Gastroesophageal sphincter (tissue), 4 donors: ENCODE data around the gene SPATA3. TPM values are rescaled to one million over a fixed set of nuclear protein-coding genes. Genes with fewer than 3 reads are reported as not detected.
A peak's percentile ranks its signal among the peaks of the same experiment; 100 is the strongest.

Experiments
- ATAC-seq: fragments of 150-250 bp; one replicate; pipeline ENCODE4 v1.9.1; 2016; ENCODE audit warnings: mild to moderate bottlenecking, moderate library complexity
- H3K27ac ChIP-seq, 4 donors: fragments of 200-600 bp; sonication (generic) in 3 of 4; 1 replicate in 3 of 4; 2 replicates in 1 of 4; pipeline ENCODE4 v1.5.1; 2016 to 2019
- H3K27me3 ChIP-seq: fragments of 200-600 bp; sonication (generic); one replicate; pipeline ENCODE4 v1.5.1; 2019
- H3K36me3 ChIP-seq, 2 donors: fragments of 200-600 bp; sonication (generic); one replicate each; pipeline ENCODE4 v1.5.1; 2019; ENCODE audit warnings: control low read depth in 1 of 2
- H3K4me1 ChIP-seq, 3 donors: fragments of 200-600 bp; sonication (generic); 1 replicate in 2 of 3; 2 replicates in 1 of 3; pipeline ENCODE4 v1.5.1; 2016 to 2019; ENCODE audit warnings: control low read depth in 2 of 3
- H3K4me3 ChIP-seq, 2 donors: fragments of 200-600 bp; sonication (generic); one replicate each; pipeline ENCODE4 v1.5.1; 2019; ENCODE audit warnings: mild to moderate bottlenecking in 1 of 2, moderate library complexity in 1 of 2
- H3K9me3 ChIP-seq, 3 donors: fragments of 200-600 bp; sonication (generic); one replicate each; pipeline ENCODE4 v1.5.1; 2017 to 2019; ENCODE audit warnings: control low read depth in 2 of 3
- EP300 ChIP-seq: sonication (generic); formaldehyde crosslinking; IDR thresholded peaks from one replicate; pipeline ENCODE4 v1.6.1; 2017; ENCODE audit warnings: antibody characterized with exemption, mild to moderate bottlenecking
- POLR2A ChIP-seq, 2 donors: fragments of 450-650 bp; IDR thresholded peaks; one replicate each; pipeline ENCODE4 v1.6.1; 2017; ENCODE audit warnings: antibody characterized with exemption in 2 of 2, mild to moderate bottlenecking in 2 of 2, moderate library complexity in 1 of 2
- POLR2AphosphoS5 ChIP-seq: sonication (generic); formaldehyde crosslinking; IDR thresholded peaks from one replicate; pipeline ENCODE4 v1.6.1; 2017; ENCODE audit warnings: antibody characterized with exemption
- WGBS, 2 donors: methylation state at CpG; one replicate each; pipeline ENCODE4 v1.1.5; 2018; ENCODE audit warnings: low coverage in 1 of 2; 5-methylcytosine and 5-hydroxymethylcytosine counted together
- total RNA-seq, 4 donors: library from RNA; depleted of rRNA; stranded (reverse); fragments of >200 nt; gene quantifications; one replicate each; pipeline ENCODE4 v1.1.0, GENCODE V29; 2016
- TF ChIP-seq, protein P1 (sequence below), 4 experiments: fragments of 200-600 bp in 2 of 4; fragments of 450-650 bp in 2 of 4; sonication (generic) in 1 of 4; IDR thresholded peaks; one replicate each; pipeline ENCODE4 v1.5.1; 2017 to 2019; ENCODE audit warnings: antibody characterized with exemption in 4 of 4, mild to moderate bottlenecking in 2 of 4, moderate library complexity in 2 of 4

Gene SPATA3
- total RNA-seq, 4 donors from 2014 or later = not detected

DNA sequence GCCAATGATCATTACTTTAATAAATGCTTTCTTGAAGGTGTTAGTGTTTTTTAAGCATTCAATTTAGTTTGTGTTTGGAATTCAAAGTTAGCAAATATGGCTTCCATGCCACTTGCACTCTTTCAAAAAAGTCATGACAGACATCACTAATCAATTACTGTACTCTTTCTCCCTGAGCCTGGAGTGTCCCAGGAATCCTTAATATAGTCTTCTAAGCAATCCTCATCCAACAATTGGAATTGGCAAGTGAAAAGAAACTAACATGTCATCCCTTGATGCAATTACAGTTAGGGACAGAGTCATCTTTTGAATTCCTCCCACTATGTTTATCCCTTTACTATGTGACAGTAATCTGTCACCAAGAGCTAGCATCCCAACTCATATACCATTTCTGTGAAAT, 41.2 kb upstream of the SPATA3 start:
- TF ChIP-seq POLR2A (IDR thresholded peaks at IDR 0.05) = no peak
- TF ChIP-seq EP300 = no peak
- TF ChIP-seq POLR2AphosphoS5 = no peak
- TF ChIP-seq, protein P1, sequence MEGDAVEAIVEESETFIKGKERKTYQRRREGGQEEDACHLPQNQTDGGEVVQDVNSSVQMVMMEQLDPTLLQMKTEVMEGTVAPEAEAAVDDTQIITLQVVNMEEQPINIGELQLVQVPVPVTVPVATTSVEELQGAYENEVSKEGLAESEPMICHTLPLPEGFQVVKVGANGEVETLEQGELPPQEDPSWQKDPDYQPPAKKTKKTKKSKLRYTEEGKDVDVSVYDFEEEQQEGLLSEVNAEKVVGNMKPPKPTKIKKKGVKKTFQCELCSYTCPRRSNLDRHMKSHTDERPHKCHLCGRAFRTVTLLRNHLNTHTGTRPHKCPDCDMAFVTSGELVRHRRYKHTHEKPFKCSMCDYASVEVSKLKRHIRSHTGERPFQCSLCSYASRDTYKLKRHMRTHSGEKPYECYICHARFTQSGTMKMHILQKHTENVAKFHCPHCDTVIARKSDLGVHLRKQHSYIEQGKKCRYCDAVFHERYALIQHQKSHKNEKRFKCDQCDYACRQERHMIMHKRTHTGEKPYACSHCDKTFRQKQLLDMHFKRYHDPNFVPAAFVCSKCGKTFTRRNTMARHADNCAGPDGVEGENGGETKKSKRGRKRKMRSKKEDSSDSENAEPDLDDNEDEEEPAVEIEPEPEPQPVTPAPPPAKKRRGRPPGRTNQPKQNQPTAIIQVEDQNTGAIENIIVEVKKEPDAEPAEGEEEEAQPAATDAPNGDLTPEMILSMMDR (IDR thresholded peaks at IDR 0.05) = no peak
- Histone ChIP-seq H3K4me1 (peaks cover 0 to 11% (median 3%) of the 10 kb centered on the region in 3 donors), H3K9me3 (no peaks in the 10 kb centered on the region), H3K27me3 (peaks cover 28% of the 10 kb centered on the region), H3K36me3 (no peaks in the 10 kb centered on the region), H3K27ac (no peak overlapping the region), H3K4me3 (no peak overlapping the region)
- no peak for ATAC-seq

DNA sequence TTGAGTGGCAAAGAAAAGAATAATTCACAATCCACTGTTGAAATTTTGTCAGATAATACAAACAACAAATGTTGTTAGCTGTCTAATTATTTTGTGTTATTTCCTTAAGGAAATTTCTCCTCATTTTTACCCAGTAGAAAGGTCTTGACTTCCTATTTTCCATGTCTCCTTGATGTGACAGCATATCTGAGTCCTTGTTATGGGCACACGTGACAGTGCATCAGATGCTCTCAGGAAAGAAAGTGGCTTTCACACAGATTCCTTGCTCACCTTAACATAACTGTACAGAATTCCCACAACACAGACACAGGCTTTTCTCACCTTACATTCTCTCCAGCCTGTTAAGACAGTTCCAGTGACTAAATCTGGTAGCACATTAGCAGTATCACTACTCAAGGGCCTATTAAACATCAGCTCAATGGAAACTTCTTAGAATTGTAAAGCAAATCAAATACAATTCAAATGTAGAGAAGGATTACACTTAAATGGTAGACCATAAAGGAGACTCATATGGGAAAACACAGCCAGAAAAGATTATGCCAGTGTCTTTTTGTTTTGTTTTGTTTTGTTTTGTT, 40.7 kb upstream of the SPATA3 start:
- no peak overlapping the region for H3K27ac ChIP-seq
- H3K27me3 ChIP-seq = peaks cover 32% of the 10 kb centered on the region
- H3K36me3 ChIP-seq = no peaks in the 10 kb centered on the region
- H3K4me3 ChIP-seq = no peak overlapping the region
- H3K4me1 ChIP-seq = peaks cover 0 to 11% (median 3%) of the 10 kb centered on the region in 3 donors
- ATAC-seq = no peak
- H3K9me3 ChIP-seq = no peaks in the 10 kb centered on the region
- 91 to 100% methylated on average over 1 of the region's 1 CpG for WGBS, 2 donors
- TF ChIP-seq EP300 (no peak), POLR2AphosphoS5 (no peak), POLR2A (IDR thresholded peaks at IDR 0.05) (no peak)
- TF ChIP-seq, protein P1 (IDR thresholded peaks at IDR 0.05) = no peak

DNA sequence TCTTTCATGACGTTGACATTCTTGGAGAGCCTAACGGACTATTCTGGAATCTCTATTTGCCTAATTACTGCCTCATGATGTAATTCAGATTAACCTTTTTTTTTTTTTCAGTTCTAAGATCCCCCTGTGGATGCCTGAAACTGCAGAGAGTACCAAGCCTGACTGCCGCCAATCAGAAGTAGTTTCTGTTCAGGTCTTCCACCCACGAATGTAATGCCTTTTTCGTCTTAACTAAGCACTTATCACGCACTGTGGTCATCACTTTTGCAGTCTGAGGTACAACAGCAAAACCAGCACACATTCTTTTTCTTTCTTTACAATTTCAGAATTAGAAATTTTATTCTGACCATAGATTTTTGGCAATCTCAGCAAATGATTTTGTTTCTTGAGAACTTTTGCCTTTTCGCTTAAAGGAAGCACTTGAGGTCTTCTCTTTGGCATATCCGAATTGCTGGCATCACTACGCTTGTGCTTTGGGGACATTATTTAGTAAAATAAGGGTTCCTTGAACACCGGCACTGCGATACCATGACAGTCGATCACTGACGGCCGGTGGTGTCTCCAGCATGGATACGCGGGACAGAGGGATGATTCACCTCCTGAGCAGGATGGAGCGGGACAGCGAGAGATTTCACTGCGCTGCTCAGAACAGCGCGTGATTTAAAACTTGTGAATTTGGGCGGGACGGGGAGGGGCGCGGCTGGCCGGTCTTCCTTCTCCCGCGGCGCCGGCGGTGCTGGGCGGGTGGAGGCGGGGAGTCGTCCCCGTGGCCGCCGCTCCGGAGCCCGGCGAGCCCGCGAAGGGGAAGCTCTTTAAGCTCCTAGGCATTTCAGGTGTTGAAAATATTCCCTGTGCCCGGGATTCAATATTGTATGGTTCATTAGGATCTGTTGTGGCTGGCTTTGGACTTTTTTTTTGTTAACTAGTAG, 38.8 kb upstream of the SPATA3 start:
- peak; percentile 89 for ATAC-seq
- Histone ChIP-seq H3K4me1 (peaks cover 0 to 11% (median 3%) of the 10 kb centered on the region in 3 donors), H3K27me3 (peaks cover 41% of the 10 kb centered on the region), H3K4me3 (peak overlapping the region in 1 of 2 donors; percentile 42), H3K36me3 (no peaks in the 10 kb centered on the region), H3K9me3 (no peaks in the 10 kb centered on the region), H3K27ac (no peak overlapping the region)
- 20 to 22% methylated on average over 21 to 22 of the region's 43 CpGs for WGBS, 2 donors
- TF ChIP-seq POLR2A (IDR thresholded peaks at IDR 0.05) (no peak), POLR2AphosphoS5 (no peak), EP300 (no peak)
- TF ChIP-seq, protein P1 (IDR thresholded peaks at IDR 0.05) = no peak

DNA sequence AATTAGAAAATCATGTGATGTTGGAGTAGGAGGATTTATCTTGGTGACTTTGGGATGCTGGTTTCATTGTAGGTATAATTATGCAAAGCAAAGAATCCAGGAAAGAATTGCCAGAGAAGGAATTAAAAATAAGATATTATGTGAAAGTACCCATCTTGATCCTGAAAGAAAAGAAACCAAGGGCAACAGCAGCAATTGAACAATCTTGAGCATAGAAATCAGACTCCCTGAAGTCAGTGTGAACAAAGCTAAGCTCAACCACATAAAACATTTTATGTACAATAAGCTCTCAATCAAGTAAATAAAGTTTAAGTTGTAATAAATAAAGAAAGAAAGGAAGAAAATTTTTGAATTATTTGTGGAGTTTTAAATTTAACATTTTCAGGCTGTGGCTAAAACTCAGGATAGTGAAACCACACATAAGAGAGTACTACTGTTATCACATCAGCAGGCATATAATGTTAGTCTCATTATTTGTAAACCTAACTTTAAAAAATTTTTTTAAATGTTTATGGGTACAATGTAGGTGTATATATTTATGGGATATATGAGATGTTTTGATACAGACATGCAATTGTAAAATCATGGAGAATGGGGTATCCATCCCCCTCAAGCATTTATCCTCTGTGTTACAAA, 38.0 kb upstream of the SPATA3 start:
- ATAC-seq = no peak
- peaks cover 0 to 11% (median 3%) of the 10 kb centered on the region in 3 donors for H3K4me1 ChIP-seq
- H3K9me3 ChIP-seq = no peaks in the 10 kb centered on the region
- no peak for TF ChIP-seq POLR2A (IDR thresholded peaks at IDR 0.05)
- TF ChIP-seq EP300 = no peak
- TF ChIP-seq, protein P1 (IDR thresholded peaks at IDR 0.05) = no peak
- no peak for TF ChIP-seq POLR2AphosphoS5
- H3K4me3 ChIP-seq = peak overlapping the region in 1 of 2 donors; percentile 42
- no peak overlapping the region for H3K27ac ChIP-seq
- no peaks in the 10 kb centered on the region for H3K36me3 ChIP-seq
- peaks cover 41% of the 10 kb centered on the region for H3K27me3 ChIP-seq
